Subcutaneous adipose tissue (tissue), 4 donors: ENCODE results near the gene CDT1. TPM values are rescaled to one million over a fixed set of nuclear protein-coding genes. Genes with fewer than 3 reads are reported as not detected.

Experiments
- total RNA-seq, 4 donors: library from RNA; depleted of rRNA; stranded (reverse); fragments of >200 nt; gene quantifications; one replicate each; pipeline ENCODE4 v1.1.0, GENCODE V29; 2016
- TF ChIP-seq, protein P1 (sequence below): fragments of 450-650 bp; IDR thresholded peaks from one replicate; pipeline ENCODE4 v1.5.1; 2016; ENCODE audit warnings: low read depth, mild to moderate bottlenecking, control low read depth, antibody characterized with exemption, moderate library complexity

CDT1 gene
- total RNA-seq, result 1 to 10 TPM in 2 of 4 donors, not detected in 2; 1.1 to 2.0 TPM

GRCh38 chr16:88803264-88803987 is at the start of gene CDT1:
Gene CDT1 (plus strand): TSS chr16:88803789. CDS start chr16:88803832, 43 bp downstream.
- TF ChIP-seq, protein P1, sequence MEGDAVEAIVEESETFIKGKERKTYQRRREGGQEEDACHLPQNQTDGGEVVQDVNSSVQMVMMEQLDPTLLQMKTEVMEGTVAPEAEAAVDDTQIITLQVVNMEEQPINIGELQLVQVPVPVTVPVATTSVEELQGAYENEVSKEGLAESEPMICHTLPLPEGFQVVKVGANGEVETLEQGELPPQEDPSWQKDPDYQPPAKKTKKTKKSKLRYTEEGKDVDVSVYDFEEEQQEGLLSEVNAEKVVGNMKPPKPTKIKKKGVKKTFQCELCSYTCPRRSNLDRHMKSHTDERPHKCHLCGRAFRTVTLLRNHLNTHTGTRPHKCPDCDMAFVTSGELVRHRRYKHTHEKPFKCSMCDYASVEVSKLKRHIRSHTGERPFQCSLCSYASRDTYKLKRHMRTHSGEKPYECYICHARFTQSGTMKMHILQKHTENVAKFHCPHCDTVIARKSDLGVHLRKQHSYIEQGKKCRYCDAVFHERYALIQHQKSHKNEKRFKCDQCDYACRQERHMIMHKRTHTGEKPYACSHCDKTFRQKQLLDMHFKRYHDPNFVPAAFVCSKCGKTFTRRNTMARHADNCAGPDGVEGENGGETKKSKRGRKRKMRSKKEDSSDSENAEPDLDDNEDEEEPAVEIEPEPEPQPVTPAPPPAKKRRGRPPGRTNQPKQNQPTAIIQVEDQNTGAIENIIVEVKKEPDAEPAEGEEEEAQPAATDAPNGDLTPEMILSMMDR, result no peak

DNA sequence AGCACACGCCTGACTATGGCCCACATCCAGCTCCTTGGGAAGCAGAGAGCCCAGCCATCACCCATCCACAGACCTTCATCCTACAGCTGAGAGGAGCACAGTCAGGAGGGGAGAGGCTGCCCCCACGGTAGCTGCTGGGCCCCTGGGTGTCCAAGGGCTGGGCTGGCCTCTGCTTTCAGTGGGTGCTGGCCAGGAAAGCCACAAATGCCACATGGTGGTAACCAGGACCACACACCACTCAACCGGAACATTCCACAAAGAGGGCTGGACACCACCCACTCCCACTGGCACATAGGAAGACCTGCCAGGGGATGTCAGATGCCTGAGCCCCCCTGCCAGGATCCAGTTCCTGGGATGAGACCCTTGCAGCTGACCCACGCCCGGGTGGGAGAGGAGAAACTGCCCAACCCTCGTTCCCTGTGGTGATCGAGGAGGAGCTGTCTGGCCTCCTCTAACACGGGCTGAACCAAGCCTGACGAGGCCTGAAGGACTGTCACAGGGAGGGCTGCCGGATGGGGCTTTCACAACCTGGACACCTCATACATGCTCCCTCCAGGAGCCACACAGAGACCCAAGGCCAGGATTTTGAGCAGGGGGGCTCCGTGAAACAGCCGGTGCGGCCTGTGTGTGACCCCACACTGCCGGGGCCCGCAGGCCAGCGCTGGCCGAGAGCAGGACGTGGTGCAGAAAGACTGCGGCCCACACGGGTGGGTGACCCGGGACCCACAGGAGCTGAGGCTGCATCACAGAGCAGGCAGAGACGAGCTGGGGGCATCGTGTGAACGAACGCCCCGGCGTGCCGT is 49.3 kb upstream of the CDT1 start:
- TF ChIP-seq, protein P1, result no peak

- TF ChIP-seq, protein P1, result no peak
Observed at GRCh38 chr16:88754912-88755744, 48.5 kb upstream of the CDT1 start.

- TF ChIP-seq, protein P1, result no peak
Observed at GRCh38 chr16:88755745-88756443, 47.7 kb upstream of the CDT1 start.

- TF ChIP-seq, protein P1, result no peak
Observed at GRCh38 chr16:88758227-88758943, 45.2 kb upstream of the CDT1 start.

GRCh38 chr16:88758944-88759244 is 44.7 kb upstream of the CDT1 start:
- TF ChIP-seq, protein P1, result no peak
